Lower lobe of right lung (tissue), 2 donors: ENCODE data around the gene NDE1. TPM values are rescaled to one million over a fixed set of nuclear protein-coding genes. Genes with fewer than 3 reads are reported as not detected.
"Not testable (repeated sequence)": the region's sequence is repeated elsewhere in the genome, so short reads cannot be mapped to it uniquely, and the experiment has no call there.

Experiments used
- ATAC-seq, 2 donors: fragments of 200-7000 bp; cut with Tn5 transposase; one replicate each; pipeline ENCODE4 v1.9.1; 2020 to 2022; ENCODE audit warnings: mild to moderate bottlenecking in 2 of 2, moderate library complexity in 2 of 2
- DNase-seq: peaks from one replicate; pipeline ENCODE4 v3.0.0-alpha.2; 2020
- H3K27ac ChIP-seq: fragments of 200-600 bp; one replicate; pipeline ENCODE4 v1.8.0; 2022
- H3K27me3 ChIP-seq: fragments of 200-600 bp; one replicate; pipeline ENCODE4 v1.8.0; 2022; ENCODE audit warnings: low read depth
- H3K36me3 ChIP-seq: fragments of 200-600 bp; one replicate; pipeline ENCODE4 v1.8.0; 2022; ENCODE audit warnings: mild to moderate bottlenecking
- H3K4me1 ChIP-seq: fragments of 200-600 bp; one replicate; pipeline ENCODE4 v1.8.0; 2022
- H3K4me3 ChIP-seq: fragments of 200-600 bp; one replicate; pipeline ENCODE4 v1.8.0; 2022; ENCODE audit warnings: mild to moderate bottlenecking
- H3K9me3 ChIP-seq: fragments of 200-600 bp; one replicate; pipeline ENCODE4 v1.8.0; 2022
- intact Hi-C: fragments of 100-400 bp; cut with DNase I; formaldehyde crosslinking; loops from one replicate; pipeline ENCODE4 v1.11.0; 2022
- total RNA-seq: library from RNA; stranded (reverse); fragmentation: NEBNext Ultra II Directional; extraction: Animal tissue kit (Norgen Biotek cat#: 25700); gene quantifications from one replicate; pipeline ENCODE4 v1.2.1, GENCODE V29; 2021
- TF ChIP-seq, protein P1 (sequence below): fragments of 200-600 bp; IDR thresholded peaks from one replicate; pipeline ENCODE4 v1.8.0; 2022; ENCODE audit warnings: antibody characterized with exemption, mild to moderate bottlenecking
- donor health status: DM: no; HTN: yes; CAD: no; lungs with severe emphysema.

The NDE1 gene
- total RNA-seq, 1 donor from 2014 or later, result 35.3 TPM

DNA sequence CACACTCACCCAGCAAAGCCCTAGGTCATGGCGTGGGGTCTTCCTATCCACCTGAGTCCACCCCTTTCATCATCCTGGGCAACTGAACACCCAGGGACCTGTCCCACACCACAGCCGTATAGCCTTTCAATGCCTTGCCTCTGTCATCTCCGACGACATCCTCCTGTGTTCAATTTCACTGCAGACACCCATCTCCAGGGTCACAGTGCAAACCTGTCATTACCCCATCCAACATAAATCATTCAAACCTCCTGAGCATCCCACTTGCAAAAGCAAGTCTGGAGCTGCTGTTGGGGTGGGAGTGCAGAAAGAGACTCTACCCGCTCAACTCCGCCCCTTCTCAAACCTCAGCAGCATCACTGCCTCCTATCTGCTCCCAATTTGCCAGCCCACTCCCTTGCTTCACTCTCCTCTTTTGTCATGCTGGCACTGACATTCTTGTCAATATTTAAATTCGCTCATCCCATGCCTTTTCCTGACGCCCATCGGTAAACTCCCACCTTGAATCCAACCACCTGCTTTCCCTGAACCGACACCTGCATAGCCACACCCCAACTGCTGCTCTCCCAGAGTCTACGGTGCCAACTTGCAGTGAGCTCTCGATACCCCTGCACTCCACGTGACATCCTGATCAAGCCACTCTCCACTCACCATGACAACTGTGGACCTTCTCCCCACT lies 44.1 kb upstream of the NDE1 start:
- peaks cover 100% of the 10 kb centered on the region for H3K36me3 ChIP-seq
- H3K27me3 ChIP-seq, result no peaks in the 10 kb centered on the region
- H3K4me1 ChIP-seq, result peaks cover 12% of the 10 kb centered on the region
- H3K27ac ChIP-seq, result no peak overlapping the region
- DNase-seq (no peak), ATAC-seq (no peak)
- no peaks in the 10 kb centered on the region for H3K9me3 ChIP-seq
- TF ChIP-seq, protein P1, sequence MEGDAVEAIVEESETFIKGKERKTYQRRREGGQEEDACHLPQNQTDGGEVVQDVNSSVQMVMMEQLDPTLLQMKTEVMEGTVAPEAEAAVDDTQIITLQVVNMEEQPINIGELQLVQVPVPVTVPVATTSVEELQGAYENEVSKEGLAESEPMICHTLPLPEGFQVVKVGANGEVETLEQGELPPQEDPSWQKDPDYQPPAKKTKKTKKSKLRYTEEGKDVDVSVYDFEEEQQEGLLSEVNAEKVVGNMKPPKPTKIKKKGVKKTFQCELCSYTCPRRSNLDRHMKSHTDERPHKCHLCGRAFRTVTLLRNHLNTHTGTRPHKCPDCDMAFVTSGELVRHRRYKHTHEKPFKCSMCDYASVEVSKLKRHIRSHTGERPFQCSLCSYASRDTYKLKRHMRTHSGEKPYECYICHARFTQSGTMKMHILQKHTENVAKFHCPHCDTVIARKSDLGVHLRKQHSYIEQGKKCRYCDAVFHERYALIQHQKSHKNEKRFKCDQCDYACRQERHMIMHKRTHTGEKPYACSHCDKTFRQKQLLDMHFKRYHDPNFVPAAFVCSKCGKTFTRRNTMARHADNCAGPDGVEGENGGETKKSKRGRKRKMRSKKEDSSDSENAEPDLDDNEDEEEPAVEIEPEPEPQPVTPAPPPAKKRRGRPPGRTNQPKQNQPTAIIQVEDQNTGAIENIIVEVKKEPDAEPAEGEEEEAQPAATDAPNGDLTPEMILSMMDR, result no peak
- H3K4me3 ChIP-seq, result no peak overlapping the region
- intact Hi-C loops, result no loop called here

DNA sequence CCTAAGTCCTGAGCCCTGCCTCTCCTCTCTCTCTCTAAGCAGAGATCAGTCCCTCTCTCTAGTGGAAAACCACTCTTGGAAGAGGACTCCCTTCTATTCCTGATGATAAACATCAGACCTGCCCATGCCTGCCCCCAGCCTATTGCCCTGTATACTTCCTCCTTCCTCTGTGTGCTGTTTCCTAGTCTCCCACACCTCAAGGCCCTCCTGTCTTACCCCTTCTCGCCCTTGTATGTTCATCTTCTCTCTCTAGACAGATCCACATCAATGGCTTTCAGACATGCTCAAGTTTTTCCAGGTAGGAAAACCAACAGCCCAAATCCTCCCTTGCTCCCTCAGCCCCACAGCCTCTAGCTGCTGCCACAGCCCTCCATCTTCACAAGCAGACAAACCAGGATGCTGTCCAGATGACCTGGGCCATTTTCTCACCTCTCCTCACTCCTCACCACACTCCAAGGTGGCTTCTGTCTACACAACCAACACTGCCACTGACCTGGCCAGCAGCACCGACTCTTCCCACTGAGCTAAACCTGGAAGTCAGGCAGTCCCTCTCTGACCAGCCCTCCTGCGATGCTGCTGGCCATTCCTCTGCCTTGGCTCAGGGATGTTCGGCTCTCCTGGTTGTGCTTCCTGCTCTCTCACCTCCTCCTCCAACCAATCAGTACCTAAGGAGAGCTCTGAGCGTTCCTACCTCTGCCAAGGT lies 43.4 kb upstream of the NDE1 start:
- no peak for DNase-seq
- H3K27me3 ChIP-seq, result no peaks in the 10 kb centered on the region
- ATAC-seq, result no peak

DNA sequence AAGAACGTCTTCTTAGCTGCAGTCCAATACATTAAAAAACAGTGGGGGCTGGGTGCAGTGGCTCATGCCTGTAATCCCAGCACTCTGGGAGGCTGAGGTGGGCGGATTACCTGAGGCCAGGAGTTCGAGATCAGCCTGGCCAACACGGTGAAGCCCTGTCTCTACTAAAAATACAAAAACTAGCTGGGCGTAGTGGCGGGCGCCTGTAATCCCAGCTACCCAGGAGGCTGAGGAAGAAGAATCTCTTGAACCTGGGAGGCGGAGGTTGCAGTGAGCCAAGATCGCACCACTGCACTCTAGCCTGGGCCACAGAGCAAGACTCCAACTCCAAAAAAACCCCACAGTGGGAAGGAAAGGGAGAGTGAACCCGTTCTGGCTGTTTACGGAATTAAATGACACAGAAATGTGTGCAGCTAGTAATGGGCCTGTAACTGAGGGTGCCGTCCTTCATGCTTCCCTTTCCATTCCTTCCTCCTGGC lies 42.8 kb upstream of the NDE1 start:
- intact Hi-C loops, ATAC-seq, DNase-seq, H3K9me3 ChIP-seq, H3K27me3 ChIP-seq, H3K4me3 ChIP-seq: not testable (repeated sequence)
- peaks cover 100% of the 10 kb centered on the region for H3K36me3 ChIP-seq
- peaks cover 12% of the 10 kb centered on the region for H3K4me1 ChIP-seq
- peak overlapping the region; percentile 22 for H3K27ac ChIP-seq

More for the DNA sequence above, 43.4 kb upstream of the NDE1 start:
- intact Hi-C loops, result no loop called here
- peaks cover 100% of the 10 kb centered on the region for H3K36me3 ChIP-seq
- H3K9me3 ChIP-seq, result no peaks in the 10 kb centered on the region
- H3K27ac ChIP-seq, result no peak overlapping the region
- H3K4me1 ChIP-seq, result peaks cover 12% of the 10 kb centered on the region
- TF ChIP-seq, protein P1, result no peak
- no peak overlapping the region for H3K4me3 ChIP-seq

DNA sequence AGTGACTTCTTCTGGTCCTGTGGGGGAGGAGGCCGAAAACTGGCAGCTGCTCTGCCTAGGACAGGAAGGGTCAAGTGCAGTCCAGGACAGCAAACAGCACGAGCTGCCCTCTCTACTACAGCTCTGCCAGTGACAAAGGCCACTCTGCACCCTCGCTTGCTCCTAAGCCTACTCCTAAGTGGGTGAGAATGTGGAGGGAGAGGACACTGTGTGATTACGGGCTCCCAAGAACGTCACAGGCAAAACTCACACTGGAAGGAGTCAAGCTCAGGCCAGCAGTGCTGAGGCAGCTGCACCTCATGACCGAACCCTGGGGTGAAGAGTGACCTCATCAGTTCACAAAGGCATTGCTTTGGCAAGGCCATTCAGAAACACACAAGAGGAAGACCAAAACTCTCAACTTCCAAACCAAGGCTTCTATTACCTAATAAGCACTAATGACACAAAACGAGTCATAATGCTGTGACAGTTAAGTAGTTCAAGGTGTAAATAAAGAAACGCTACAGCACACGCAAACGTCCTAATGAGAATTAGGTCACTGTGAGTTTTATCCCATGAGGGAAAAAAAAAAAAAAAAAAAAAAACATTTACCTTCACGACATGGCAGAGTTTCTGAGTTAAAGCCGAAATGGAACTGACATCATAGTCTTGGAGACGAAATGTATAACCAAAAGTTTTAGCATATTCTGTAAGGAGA lies 42.2 kb upstream of the NDE1 start:
- Histone ChIP-seq H3K36me3 (peaks cover 100% of the 10 kb centered on the region), H3K27ac (peak overlapping the region; percentile 22)
- ATAC-seq, result peak; percentile 70 to 78

DNA sequence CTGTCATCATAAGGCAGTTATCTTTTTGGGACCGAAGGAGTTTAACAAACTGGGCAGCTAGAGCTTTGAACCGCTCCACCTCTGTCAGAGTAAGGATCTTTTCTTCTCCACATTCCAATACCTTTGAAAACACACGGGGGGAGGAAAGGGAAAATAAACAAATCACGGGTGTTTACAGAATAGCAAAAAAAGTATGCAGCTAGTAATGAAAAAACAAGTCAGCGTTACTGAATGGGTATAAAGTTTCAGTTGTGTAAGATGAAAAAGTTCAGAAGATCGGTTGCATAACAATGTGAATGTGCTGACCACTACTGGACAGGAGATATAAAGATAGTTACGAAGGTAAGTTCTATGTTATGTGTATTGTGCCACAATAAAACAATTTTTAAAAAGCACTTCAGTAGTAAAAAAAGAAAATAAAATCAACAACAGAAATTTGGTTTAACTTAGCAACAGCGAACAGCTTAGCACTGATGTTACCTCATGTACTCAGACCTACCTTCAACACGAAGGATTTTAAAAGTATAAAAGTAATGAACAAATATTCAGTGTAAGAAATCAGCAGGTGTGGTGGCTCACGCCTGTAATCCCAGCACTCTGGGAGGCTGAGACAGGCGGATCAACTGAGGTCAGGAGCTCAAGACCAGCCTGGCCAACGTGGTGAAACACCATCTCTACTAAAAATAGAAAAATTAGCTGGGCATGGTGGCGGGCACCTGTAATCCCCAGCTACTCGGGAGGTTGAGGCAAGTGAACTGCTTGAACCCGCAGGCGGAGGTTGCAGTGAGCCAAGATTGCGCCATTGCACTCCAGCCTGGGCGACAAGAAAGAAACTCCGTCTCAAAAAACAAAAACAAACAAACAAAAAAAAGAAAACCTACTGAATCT lies 41.4 kb upstream of the NDE1 start:
- ATAC-seq (no peak), DNase-seq (no peak)
- H3K36me3 ChIP-seq, result peaks cover 100% of the 10 kb centered on the region
- H3K4me1 ChIP-seq, result peaks cover 12% of the 10 kb centered on the region
- no peaks in the 10 kb centered on the region for H3K27me3 ChIP-seq
- intact Hi-C loops, result no loop called here
- TF ChIP-seq, protein P1, result no peak
- H3K4me3 ChIP-seq, result no peak overlapping the region
- no peaks in the 10 kb centered on the region for H3K9me3 ChIP-seq
- no peak overlapping the region for H3K27ac ChIP-seq

More for the DNA sequence above, 42.2 kb upstream of the NDE1 start:
- no peak for DNase-seq
- intact Hi-C loops, result no loop called here
- peaks cover 12% of the 10 kb centered on the region for H3K4me1 ChIP-seq
- no peaks in the 10 kb centered on the region for H3K27me3 ChIP-seq
- no peaks in the 10 kb centered on the region for H3K9me3 ChIP-seq
- TF ChIP-seq, protein P1, result no peak
- no peak overlapping the region for H3K4me3 ChIP-seq
